Fibroblast of pulmonary artery (primary cell): ENCODE results near the gene TNKS1BP1.
A peak's percentile ranks its signal among the peaks of the same experiment; 100 is the strongest.
"Not testable (repeated sequence)": the region's sequence is repeated elsewhere in the genome, so short reads cannot be mapped to it uniquely, and the experiment has no call there.

Experiments
- DNase-seq: peaks from one replicate; pipeline ENCODE4 v3.0.0-alpha.2; 2010; ENCODE audit warnings: low read depth
- H3K4me3 ChIP-seq: replicated peaks from 2 replicates; pipeline ENCODE4 v1.5.1; 2011; ENCODE audit warnings: low read depth, mild to moderate bottlenecking, control low read depth, low read length, moderate library complexity
- TF ChIP-seq, protein P1 (sequence below): IDR thresholded peaks from 2 replicates; pipeline ENCODE4 v1.5.1; 2011; ENCODE audit warnings: mild to moderate bottlenecking, control low read depth, low read length, inconsistent platforms; ENCODE audit errors: missing control alignments

The TNKS1BP1 gene

DNA sequence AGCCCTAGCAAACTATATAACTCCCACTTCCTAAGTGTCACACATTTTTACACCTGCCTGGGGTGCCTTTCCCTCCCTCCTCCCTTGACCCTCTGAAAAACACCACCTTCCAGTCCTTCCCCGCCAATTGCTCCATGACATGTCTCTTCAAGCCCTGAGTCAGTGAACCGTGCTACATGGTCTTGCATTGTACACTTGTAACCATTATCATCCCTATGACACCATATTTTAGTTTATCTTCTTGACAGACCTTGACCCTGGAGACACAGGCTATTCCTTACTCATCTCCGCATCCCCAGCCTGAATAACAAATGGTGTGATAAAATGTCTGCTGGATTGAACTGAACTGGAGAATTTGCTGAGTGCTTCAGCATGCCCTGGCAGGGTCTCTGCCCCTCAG lies 36.9 kb downstream of the TNKS1BP1 start:
- H3K4me3 ChIP-seq, result no peak overlapping the region
- TF ChIP-seq, protein P1, sequence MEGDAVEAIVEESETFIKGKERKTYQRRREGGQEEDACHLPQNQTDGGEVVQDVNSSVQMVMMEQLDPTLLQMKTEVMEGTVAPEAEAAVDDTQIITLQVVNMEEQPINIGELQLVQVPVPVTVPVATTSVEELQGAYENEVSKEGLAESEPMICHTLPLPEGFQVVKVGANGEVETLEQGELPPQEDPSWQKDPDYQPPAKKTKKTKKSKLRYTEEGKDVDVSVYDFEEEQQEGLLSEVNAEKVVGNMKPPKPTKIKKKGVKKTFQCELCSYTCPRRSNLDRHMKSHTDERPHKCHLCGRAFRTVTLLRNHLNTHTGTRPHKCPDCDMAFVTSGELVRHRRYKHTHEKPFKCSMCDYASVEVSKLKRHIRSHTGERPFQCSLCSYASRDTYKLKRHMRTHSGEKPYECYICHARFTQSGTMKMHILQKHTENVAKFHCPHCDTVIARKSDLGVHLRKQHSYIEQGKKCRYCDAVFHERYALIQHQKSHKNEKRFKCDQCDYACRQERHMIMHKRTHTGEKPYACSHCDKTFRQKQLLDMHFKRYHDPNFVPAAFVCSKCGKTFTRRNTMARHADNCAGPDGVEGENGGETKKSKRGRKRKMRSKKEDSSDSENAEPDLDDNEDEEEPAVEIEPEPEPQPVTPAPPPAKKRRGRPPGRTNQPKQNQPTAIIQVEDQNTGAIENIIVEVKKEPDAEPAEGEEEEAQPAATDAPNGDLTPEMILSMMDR, result no peak
- no peak for DNase-seq

DNA sequence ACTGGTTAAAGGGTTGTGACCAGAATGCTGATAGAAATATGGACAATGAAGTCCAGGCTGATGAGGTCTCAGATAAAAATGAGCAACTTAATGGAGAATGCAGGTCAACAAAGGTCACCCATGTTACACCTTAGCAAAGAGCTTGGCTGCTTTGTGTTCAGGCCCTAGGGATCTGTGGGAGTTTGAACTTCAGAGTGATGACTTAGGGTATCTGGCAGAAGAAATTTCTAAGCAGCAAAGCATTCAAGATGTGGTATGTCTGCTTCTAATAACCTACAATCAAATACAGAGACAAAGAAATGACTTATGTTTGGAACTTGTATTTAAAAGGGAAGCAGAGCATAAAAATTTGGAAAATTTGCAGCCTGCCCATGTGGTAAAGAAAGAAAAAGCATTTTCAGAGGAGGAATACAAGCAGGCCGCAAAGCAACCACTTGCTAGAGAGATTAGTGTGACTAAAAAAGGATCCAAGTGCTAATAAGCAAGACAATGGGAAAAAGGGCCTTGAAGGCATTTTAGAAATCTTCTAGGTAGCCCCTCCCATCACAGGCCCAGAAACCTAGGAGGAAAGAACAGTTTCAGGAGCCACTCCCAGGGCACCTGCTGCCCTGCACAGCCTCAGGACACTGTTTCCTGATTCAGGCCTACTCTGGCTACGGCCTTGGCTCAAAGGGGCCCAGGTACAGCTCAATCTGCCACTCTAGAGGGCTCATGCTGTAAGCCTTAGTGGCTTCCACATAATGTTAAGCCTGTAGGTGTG lies 41.3 kb downstream of the TNKS1BP1 start:
- TF ChIP-seq, protein P1, result no peak
- no peak for DNase-seq
- H3K4me3 ChIP-seq, result no peak overlapping the region

DNA sequence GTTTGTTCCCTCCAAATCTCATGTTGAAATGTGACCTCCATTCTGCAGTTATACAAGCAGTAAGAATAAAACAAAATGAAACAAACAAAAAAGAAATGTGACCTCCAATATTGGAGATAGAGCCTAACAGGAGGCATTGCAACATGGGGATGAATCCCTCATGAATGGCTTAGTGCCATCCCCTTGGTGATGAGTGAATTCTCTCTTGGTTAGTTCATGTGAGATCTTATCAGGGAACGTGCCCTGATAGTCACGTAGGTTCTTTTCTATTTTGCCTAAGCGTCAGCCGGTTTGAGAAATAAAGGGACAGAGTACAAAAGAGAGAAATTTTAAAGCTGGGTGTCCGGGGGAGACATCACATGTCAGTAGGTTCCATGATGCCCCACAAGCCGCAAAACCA lies 43.2 kb downstream of the TNKS1BP1 start:
- not testable (repeated sequence) for DNase-seq

DNA sequence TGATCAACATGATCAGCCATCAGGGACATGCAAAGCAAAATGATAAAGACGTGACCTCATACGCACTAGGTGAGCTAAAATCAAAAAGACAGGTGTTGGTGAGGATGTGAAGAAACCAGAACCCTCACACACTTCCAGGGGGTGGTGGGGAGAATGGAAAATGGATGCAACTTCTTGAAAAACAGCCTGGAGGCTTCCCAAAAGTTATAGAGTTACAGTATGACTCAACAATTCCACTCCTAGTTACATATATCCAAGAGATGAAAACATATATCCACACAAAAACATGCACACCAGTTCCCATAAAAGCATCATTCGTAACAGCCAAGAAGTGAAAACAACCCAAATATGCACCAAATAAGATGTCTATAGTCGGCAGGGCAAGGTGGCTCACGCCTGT lies 45.6 kb downstream of the TNKS1BP1 start:
- peak; percentile 62 for DNase-seq
- TF ChIP-seq, protein P1, result no peak
- no peak overlapping the region for H3K4me3 ChIP-seq

More for the DNA sequence above, 43.2 kb downstream of the TNKS1BP1 start:
- not testable (repeated sequence) for H3K4me3 ChIP-seq

DNA sequence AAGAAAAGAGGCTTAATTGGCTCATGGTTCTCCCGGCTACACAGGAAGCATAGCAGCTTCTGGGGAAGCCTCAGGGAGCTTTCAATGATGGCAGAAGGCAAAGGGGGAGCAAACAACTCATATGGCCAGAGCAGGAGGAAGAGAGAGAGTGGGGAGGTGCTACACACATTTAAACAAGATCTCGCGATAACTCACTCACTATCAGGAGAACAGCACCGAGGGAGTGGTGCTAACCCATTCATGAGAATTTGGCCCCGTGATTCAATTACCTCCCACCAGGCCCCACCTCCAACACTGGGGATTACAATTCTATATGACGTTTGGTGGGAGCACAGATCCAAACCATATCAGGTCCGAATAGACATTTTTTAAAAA lies 46.0 kb downstream of the TNKS1BP1 start:
- TF ChIP-seq, protein P1, result no peak
- H3K4me3 ChIP-seq, result no peak overlapping the region
- DNase-seq, result no peak

DNA sequence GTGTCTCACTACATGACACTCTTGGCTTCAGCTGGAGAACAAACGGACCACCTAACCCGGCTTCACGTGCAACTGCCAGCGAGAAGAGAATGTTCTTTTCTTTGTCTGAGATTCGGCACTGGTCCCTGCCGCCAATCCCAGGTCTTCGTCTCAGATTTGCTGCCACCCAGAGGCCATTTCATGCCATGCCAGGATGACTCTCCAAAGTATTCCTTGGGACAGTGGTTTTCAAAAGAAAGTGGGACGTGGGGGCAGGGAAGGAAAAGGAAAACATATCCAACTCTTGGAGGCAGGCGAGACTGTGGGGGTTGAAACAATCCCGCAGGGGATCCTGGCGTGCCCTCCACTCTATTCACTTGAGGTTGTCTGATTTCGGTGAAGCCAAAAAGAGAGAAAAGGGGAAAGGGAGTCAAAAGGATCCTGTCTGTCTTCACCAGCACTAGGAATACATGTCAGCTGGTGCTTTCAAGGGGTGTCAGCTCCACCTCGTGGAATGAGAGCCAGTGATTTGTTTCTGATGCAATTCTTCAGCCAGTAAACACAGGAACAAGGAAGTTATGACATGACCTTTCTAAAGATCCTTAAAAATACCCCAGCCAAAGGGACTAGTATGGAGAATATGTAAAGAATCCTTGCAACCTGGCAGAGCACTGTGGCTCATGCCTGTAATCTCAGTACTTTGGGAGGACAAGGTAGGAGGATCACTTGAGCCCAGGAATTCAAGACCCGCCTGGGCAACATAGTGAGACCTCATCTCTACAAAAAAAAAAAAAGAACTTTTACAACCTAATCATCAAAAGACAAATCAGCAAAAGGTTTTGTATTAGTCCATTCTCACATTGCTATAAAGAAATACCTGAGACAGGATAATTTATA lies 46.7 kb downstream of the TNKS1BP1 start:
- TF ChIP-seq, protein P1, result peak; percentile 89
- peak; percentile 94 for DNase-seq
- H3K4me3 ChIP-seq, result peak overlapping the region; percentile 17

DNA sequence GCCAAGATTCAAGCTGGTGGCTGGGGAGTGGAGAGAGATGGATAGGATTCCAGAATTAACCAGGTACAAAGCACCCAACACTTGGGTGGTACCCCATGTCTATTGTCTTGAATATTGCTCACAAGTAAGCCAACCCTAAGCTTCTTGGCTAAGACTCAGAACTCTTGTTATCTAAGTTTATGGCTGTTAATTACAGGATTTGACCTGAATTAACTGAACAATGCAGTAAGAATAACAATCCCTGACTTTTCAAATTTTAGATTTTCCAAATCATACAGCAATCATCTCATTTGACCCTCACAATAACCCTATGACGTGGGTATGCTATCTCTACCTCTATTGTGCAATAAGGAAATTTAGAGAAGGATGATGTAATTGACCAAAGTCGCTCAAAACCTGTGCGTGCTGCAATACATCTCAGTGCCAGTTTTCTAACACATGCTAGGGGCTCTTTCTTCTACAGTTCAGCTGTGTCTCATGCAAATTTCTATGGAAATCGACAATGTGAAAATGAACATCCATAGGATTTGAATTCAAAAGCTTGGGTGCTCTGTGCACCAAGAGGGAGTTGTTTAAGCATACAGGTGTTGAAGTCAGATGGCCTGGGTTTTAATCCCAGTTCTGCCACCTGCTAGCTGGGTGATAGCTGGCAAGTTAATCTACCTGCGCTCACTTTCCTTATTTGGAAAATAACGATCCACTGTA lies 47.6 kb downstream of the TNKS1BP1 start:
- H3K4me3 ChIP-seq, result peak overlapping the region; percentile 17
- peak; percentile 83 for DNase-seq
- TF ChIP-seq, protein P1, result no peak
